Measurements from ENCODE around the gene RAMP2.

The RAMP2 gene

GRCh38 chr17:42744283-42744805, 16.7 kb upstream of the RAMP2 start:
- peak; percentile 78 for DNase-seq (ENCODE audit: low read depth)
- H3K4me3 ChIP-seq (ENCODE audit: low read depth, low read length), result peak overlapping the region; percentile 77
- no peak for TF ChIP-seq CTCF (IDR thresholded peaks at IDR 0.05; ENCODE audit: insufficient read depth, low read depth, low read length, missing control alignments)

DNA sequence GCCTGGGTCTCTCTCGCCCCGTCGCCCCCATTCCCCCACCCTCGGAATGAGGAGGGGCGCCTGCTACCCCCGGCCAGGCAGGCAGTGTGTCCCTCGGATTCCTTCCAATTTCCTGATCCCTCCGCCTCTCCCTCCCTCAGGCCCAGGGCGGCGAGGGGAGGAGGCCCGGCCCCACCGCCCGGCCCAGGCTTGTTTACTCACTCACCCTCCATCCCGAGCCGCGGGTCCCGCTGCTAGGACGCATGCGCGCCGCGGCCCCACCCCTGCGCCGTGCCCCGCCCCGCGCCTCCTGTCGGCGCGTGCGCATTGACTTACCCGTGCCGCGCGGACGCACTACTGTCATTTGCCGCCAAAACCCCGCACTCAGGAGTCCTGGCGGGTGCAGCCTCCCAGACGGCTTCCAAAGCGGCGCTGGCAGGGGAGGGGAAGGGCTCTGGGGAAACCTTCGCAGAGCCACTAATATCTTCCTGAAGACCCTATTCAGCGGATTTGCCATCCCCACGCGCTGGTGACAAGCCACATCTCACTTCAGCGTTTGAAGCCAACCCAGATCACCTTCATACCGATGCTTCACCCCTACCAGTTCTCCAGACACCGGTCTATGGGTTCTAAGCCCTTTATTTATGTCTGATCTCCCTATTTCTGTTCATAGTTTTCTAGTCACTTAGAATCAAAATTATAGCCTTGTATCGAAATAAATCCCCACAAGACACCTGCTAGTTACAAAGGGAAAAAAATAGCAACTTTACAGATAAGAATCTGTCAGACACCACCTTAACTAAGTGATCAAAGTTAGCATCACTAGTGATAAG, 16.0 kb upstream of the RAMP2 start, which contains the start of gene EZH1:
EZH1 (minus strand) TSS at position 235 of the 812 bp plus-strand sequence. CDS start 16,099 bp downstream, outside the sequence.
- DNase-seq (ENCODE audit: low read depth), result peak; percentile 96
- peak within 1 kb of the TSS; percentile 77 for H3K4me3 ChIP-seq (ENCODE audit: low read depth, low read length)
- no peak for TF ChIP-seq CTCF (IDR thresholded peaks at IDR 0.05; ENCODE audit: insufficient read depth, low read depth, low read length, missing control alignments)

DNA sequence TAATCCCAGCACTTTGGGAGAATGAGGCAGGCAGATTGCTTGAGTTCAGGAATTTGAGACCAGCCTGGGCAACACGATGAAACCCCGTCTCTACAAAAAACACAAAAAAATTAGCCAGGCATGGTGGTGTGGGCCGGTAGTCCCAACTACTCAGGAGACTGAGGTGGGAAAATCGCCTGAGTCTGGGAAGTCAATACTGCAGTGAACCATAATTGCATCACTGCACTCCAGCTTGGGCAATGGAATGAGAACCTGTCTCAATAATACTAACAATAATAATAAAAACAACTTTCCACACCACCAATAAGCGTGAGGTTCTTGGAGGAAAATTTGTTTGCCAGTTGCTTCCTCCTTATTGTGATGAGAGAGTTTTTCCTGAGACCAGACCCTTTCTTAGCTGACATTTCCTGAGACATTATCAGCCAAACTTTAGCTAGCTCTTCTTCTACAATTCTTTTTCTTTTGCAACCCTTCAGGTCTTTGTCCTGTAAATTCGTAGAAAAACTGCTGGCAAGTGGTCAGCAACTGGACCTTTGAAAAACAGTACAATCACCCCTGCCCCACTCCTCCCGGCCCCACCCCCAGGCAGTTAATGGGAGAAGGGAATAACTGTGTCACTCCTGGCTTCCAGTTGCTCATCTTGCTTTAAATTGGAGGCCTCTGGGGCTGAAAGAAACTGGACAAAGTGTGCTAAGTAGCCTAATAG, 12.7 kb upstream of the RAMP2 start:
- no peak for DNase-seq (ENCODE audit: low read depth)
- H3K4me3 ChIP-seq (ENCODE audit: low read depth, low read length), result no peak overlapping the region
- TF ChIP-seq CTCF (IDR thresholded peaks at IDR 0.05; ENCODE audit: insufficient read depth, low read depth, low read length, missing control alignments), result no peak

GRCh38 chr17:42748908-42749798, 11.9 kb upstream of the RAMP2 start:
- DNase-seq (ENCODE audit: low read depth), result no peak
- TF ChIP-seq CTCF (IDR thresholded peaks at IDR 0.05; ENCODE audit: insufficient read depth, low read depth, low read length, missing control alignments), result no peak

GRCh38 chr17:42750739-42751344, 10.2 kb upstream of the RAMP2 start:
- TF ChIP-seq CTCF (IDR thresholded peaks at IDR 0.05; ENCODE audit: insufficient read depth, low read depth, low read length, missing control alignments), result no peak
- H3K4me3 ChIP-seq (ENCODE audit: low read depth, low read length), result no peak overlapping the region
- no peak for DNase-seq (ENCODE audit: low read depth)

More at GRCh38 chr17:42748908-42749798, 11.9 kb upstream of the RAMP2 start:
- H3K4me3 ChIP-seq (ENCODE audit: low read depth, low read length), result no peak overlapping the region

DNA sequence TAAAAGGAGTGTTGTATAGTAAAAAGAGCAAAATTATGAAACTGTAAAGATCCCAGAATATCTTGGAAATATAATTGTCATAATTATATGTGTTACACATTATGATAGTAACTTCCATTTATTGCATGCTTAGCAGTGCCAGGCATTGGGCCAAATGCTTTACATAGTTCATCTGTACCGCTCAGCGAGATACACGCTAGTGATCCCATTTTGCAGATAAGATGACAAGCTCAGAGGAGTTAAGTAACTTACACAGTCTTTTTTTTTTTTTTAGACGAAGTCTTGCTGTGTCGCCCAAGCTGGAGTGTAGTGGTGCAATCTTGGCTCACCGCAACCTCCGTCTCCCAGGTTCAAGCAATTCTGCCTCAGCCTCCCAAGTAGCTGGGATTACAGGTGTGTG, 9.4 kb upstream of the RAMP2 start:
- TF ChIP-seq CTCF (IDR thresholded peaks at IDR 0.05; ENCODE audit: insufficient read depth, low read depth, low read length, missing control alignments), result no peak
- DNase-seq (ENCODE audit: low read depth), result no peak
- H3K4me3 ChIP-seq (ENCODE audit: low read depth, low read length), result no peak overlapping the region
